NCI-H128 (cell line): ENCODE data around the gene SEMA4A.

ENCODE experiments used
- DNase-seq: peaks from one replicate; lab custom pipeline; 2025; ENCODE audit not compliant: unreplicated experiment; lab: John Stamatoyannopoulos, UW

Gene SEMA4A

DNA sequence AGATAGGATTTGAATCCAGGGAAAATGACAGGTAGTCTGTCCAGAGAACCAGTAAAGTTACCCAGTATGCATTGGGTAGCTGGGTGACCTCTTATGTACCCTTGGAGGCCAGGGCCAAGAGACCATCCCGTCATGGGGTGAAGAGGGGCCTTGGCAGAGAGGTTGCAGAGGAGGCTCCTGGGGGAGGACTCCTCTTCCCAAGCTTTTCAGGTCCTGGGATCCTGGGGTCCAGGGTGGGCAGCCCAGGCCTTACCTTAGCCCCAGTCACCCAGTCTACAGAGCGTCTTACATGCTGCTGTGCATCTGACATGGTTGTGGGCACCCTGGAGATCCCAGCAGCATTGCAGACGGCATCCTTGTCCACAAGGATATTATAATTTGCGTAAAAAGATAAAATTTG lies 73.4 kb downstream of the SEMA4A start:
- DNase-seq, result no peak
